Measurements from ENCODE around the gene UFC1. TPM values are rescaled to one million over a fixed set of nuclear protein-coding genes. Genes with fewer than 3 reads are reported as not detected.

UFC1 gene
- total RNA-seq, 1 donor from 2014 or later: 91.0 TPM

DNA sequence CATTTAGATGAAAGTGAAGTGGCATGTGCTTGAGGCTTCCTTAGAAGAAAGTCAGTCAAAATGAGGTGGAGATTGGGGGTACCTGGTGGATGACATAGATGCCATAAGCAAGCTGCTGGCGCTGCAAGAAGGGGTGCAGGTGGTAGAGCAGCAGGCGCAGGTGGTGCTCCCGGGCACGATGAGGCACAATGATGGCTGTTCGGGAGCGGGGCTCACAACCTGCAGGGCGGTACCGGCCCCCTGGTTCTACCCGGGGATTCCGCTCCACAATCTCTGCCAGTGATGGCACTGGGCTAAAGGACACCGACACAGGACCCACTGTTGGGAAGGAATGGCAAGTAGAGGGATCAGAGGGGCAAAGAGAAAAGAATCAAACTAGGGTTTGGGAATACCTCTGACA is 21.1 kb downstream of the UFC1 start:
- Histone ChIP-seq H3K4me3 (ENCODE audit: insufficient read depth, low read depth, low read length) (no peak overlapping the region), H3K4me2 (ENCODE audit: low read length) (no peak overlapping the region), H3K36me3 (ENCODE audit: insufficient read depth, low read length) (peaks cover 21% of the 10 kb centered on the region), H3K9ac (ENCODE audit: low read length) (no peak overlapping the region), H3K79me2 (ENCODE audit: insufficient read depth, low read length) (peaks cover 19% of the 10 kb centered on the region), H2AFZ (ENCODE audit: low read depth, low read length) (no peak overlapping the region), H3K27ac (ENCODE audit: low read depth, low read length) (no peak overlapping the region), H3K4me1 (ENCODE audit: insufficient read depth, low read length) (peaks cover 23% of the 10 kb centered on the region), H3K9me3 (ENCODE audit: insufficient read depth, low read depth, low read length) (no peaks in the 10 kb centered on the region), H3K27me3 (ENCODE audit: insufficient read depth, low read length) (no peaks in the 10 kb centered on the region), H4K20me1 (ENCODE audit: insufficient read depth, low read length) (peaks cover 14% of the 10 kb centered on the region)
- Mint-ChIP-seq H3K9me3 (ENCODE audit: unreplicated experiment) (no peaks in the 10 kb centered on the region), H3K27me3 (ENCODE audit: low read depth, unreplicated experiment) (no peaks in the 10 kb centered on the region), H3K36me3 (ENCODE audit: low read depth, unreplicated experiment) (peaks cover 41% of the 10 kb centered on the region), H3K27ac (ENCODE audit: unreplicated experiment) (no peak overlapping the region), H3K4me1 (ENCODE audit: low read depth, unreplicated experiment) (peaks cover 21% of the 10 kb centered on the region), H3K4me3 (ENCODE audit: unreplicated experiment) (peak overlapping the region; percentile 20)
- no peak for FAIRE-seq
- TF ChIP-seq, protein P1, sequence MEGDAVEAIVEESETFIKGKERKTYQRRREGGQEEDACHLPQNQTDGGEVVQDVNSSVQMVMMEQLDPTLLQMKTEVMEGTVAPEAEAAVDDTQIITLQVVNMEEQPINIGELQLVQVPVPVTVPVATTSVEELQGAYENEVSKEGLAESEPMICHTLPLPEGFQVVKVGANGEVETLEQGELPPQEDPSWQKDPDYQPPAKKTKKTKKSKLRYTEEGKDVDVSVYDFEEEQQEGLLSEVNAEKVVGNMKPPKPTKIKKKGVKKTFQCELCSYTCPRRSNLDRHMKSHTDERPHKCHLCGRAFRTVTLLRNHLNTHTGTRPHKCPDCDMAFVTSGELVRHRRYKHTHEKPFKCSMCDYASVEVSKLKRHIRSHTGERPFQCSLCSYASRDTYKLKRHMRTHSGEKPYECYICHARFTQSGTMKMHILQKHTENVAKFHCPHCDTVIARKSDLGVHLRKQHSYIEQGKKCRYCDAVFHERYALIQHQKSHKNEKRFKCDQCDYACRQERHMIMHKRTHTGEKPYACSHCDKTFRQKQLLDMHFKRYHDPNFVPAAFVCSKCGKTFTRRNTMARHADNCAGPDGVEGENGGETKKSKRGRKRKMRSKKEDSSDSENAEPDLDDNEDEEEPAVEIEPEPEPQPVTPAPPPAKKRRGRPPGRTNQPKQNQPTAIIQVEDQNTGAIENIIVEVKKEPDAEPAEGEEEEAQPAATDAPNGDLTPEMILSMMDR (IDR thresholded peaks at IDR 0.05; ENCODE audit: insufficient read depth, low read depth, low read length): no peak
- no peak for TF ChIP-seq EZH2 (IDR thresholded peaks at IDR 0.05; ENCODE audit: insufficient read depth, low read length)
- DNase-seq (ENCODE audit: low read depth): no peak

DNA sequence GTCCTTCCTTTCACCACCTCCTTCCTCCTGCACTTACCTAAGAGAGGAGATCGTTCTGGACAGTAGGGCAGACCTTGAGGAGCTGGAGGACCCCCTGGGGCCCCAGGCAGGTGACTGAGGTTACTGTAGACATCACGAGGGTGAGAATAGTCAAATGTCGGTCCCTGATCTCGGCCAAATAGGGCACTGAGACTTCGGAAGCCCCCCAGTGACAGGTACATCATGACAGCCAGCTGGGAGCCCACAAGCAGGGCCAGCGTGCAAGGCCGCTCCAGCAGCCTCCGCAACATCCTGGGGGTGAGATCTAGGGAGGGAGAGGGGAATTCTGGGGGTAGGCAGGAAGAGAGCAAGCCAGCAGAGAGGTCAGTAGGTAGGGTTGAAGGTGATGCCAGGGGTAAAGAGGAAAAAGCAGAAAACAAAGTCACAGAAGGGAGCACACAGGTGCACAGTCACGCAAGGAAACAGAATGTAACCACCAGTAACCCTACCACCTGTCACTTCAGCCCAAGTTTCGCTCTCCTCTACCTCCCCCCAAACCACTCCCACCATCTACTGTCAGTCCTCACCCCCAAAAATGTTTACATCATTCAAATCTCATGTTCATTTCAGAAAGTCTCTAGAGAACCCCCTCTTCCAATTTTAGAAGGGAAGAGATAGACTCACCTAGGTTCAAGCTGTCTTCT is 22.1 kb downstream of the UFC1 start:
- H3K9me3 Mint-ChIP-seq (ENCODE audit: unreplicated experiment): no peaks in the 10 kb centered on the region
- DNase-seq (ENCODE audit: low read depth): no peak
- peak overlapping the region; percentile 100 for H3K4me2 ChIP-seq (ENCODE audit: low read length)
- H3K9me3 ChIP-seq (ENCODE audit: insufficient read depth, low read depth, low read length): no peaks in the 10 kb centered on the region
- FAIRE-seq: no peak
- H3K36me3 ChIP-seq (ENCODE audit: insufficient read depth, low read length): peaks cover 17% of the 10 kb centered on the region
- no peak overlapping the region for H3K27ac ChIP-seq (ENCODE audit: low read depth, low read length)
- H3K4me1 Mint-ChIP-seq (ENCODE audit: low read depth, unreplicated experiment): peaks cover 21% of the 10 kb centered on the region
- H3K79me2 ChIP-seq (ENCODE audit: insufficient read depth, low read length): peaks cover 19% of the 10 kb centered on the region
- H3K4me3 Mint-ChIP-seq (ENCODE audit: unreplicated experiment): peak overlapping the region; percentile 99
- H3K27me3 ChIP-seq (ENCODE audit: insufficient read depth, low read length): no peaks in the 10 kb centered on the region
- H3K27ac Mint-ChIP-seq (ENCODE audit: unreplicated experiment): peak overlapping the region; percentile 22
- no peaks in the 10 kb centered on the region for H3K27me3 Mint-ChIP-seq (ENCODE audit: low read depth, unreplicated experiment)
- H3K9ac ChIP-seq (ENCODE audit: low read length): peak overlapping the region; percentile 98
- TF ChIP-seq EZH2 (IDR thresholded peaks at IDR 0.05; ENCODE audit: insufficient read depth, low read length): no peak
- TF ChIP-seq, protein P1 (IDR thresholded peaks at IDR 0.05; ENCODE audit: insufficient read depth, low read depth, low read length): no peak
- peaks cover 23% of the 10 kb centered on the region for H3K4me1 ChIP-seq (ENCODE audit: insufficient read depth, low read length)
- no peak overlapping the region for H3K4me3 ChIP-seq (ENCODE audit: insufficient read depth, low read depth, low read length)
- H2AFZ ChIP-seq (ENCODE audit: low read depth, low read length): no peak overlapping the region
- H3K36me3 Mint-ChIP-seq (ENCODE audit: low read depth, unreplicated experiment): peaks cover 41% of the 10 kb centered on the region
- peaks cover 14% of the 10 kb centered on the region for H4K20me1 ChIP-seq (ENCODE audit: insufficient read depth, low read length)

DNA sequence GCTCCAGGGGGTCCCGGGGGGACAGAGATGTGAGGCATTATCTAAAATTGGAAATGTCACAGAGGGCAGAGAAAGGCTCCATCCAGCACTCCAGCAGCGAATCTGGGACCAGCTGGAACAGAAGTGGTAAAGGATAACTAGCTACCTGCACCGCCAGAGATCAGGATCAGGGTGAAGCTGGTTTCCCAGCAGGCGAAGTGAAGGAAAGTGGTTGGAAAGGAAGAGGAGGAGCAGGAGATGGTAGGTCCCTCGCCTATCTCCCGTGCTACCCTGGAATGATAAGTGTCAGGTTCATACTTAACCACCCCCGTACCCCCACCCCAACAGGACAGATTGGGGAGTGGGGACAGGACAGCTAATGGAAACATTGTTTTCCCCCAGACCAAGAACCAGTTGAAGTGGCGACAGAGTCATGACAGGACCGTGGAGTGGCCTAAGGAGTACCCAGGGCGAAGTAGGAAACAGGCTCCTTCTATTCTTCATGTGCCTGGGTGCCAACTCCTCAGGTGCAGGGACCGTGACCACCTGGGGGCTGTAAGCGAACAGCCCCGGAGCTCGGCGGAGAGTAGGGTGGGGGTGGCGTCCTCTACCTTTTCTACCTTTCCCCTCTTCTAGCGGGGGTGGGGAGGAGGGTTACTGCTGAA is 22.8 kb downstream of the UFC1 start:
- H3K27ac Mint-ChIP-seq (ENCODE audit: unreplicated experiment): peak overlapping the region; percentile 98
- H4K20me1 ChIP-seq (ENCODE audit: insufficient read depth, low read length): peaks cover 11% of the 10 kb centered on the region
- TF ChIP-seq, protein P1 (IDR thresholded peaks at IDR 0.05; ENCODE audit: insufficient read depth, low read depth, low read length): no peak
- TF ChIP-seq EZH2 (IDR thresholded peaks at IDR 0.05; ENCODE audit: insufficient read depth, low read length): no peak
- peaks cover 39% of the 10 kb centered on the region for H3K36me3 Mint-ChIP-seq (ENCODE audit: low read depth, unreplicated experiment)
- H3K9me3 Mint-ChIP-seq (ENCODE audit: unreplicated experiment): no peaks in the 10 kb centered on the region
- peaks cover 14% of the 10 kb centered on the region for H3K36me3 ChIP-seq (ENCODE audit: insufficient read depth, low read length)
- peak overlapping the region; percentile 100 for H3K4me2 ChIP-seq (ENCODE audit: low read length)
- H3K4me3 ChIP-seq (ENCODE audit: insufficient read depth, low read depth, low read length): peak overlapping the region; percentile 91
- peaks cover 21% of the 10 kb centered on the region for H3K4me1 Mint-ChIP-seq (ENCODE audit: low read depth, unreplicated experiment)
- peak overlapping the region; percentile 91 for H3K27ac ChIP-seq (ENCODE audit: low read depth, low read length)
- H3K4me3 Mint-ChIP-seq (ENCODE audit: unreplicated experiment): peak overlapping the region; percentile 99
- H3K4me1 ChIP-seq (ENCODE audit: insufficient read depth, low read length): peaks cover 23% of the 10 kb centered on the region
- no peaks in the 10 kb centered on the region for H3K27me3 Mint-ChIP-seq (ENCODE audit: low read depth, unreplicated experiment)
- no peaks in the 10 kb centered on the region for H3K9me3 ChIP-seq (ENCODE audit: insufficient read depth, low read depth, low read length)
- H2AFZ ChIP-seq (ENCODE audit: low read depth, low read length): peak overlapping the region; percentile 100
- DNase-seq (ENCODE audit: low read depth): no peak
- peaks cover 19% of the 10 kb centered on the region for H3K79me2 ChIP-seq (ENCODE audit: insufficient read depth, low read length)
- peak overlapping the region; percentile 98 for H3K9ac ChIP-seq (ENCODE audit: low read length)
- H3K27me3 ChIP-seq (ENCODE audit: insufficient read depth, low read length): no peaks in the 10 kb centered on the region
- no peak for FAIRE-seq
